ENCODE measurements around the gene COLQ. TPM values are rescaled to one million over a fixed set of nuclear protein-coding genes. Genes with fewer than 3 reads are reported as not detected.

Gene COLQ
- total RNA-seq, 1 donor from 2014 or later = 0.13 TPM

- DNase-seq (ENCODE audit: low read depth) = no peak
- TF ChIP-seq, protein P1, sequence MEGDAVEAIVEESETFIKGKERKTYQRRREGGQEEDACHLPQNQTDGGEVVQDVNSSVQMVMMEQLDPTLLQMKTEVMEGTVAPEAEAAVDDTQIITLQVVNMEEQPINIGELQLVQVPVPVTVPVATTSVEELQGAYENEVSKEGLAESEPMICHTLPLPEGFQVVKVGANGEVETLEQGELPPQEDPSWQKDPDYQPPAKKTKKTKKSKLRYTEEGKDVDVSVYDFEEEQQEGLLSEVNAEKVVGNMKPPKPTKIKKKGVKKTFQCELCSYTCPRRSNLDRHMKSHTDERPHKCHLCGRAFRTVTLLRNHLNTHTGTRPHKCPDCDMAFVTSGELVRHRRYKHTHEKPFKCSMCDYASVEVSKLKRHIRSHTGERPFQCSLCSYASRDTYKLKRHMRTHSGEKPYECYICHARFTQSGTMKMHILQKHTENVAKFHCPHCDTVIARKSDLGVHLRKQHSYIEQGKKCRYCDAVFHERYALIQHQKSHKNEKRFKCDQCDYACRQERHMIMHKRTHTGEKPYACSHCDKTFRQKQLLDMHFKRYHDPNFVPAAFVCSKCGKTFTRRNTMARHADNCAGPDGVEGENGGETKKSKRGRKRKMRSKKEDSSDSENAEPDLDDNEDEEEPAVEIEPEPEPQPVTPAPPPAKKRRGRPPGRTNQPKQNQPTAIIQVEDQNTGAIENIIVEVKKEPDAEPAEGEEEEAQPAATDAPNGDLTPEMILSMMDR (IDR thresholded peaks at IDR 0.05; ENCODE audit: insufficient read depth, low read length, poor library complexity, severe bottlenecking) = no peak
- no peaks in the 10 kb centered on the region for H3K36me3 ChIP-seq (ENCODE audit: control insufficient read depth, insufficient read depth, low read length)
- H3K27me3 ChIP-seq (ENCODE audit: control insufficient read depth, insufficient read depth, low read length) = no peaks in the 10 kb centered on the region
- H3K4me3 ChIP-seq (ENCODE audit: low read depth, low read length) = no peak overlapping the region
These were observed 5.5 kb upstream of the COLQ start for GRCh38 chr3:15527031-15527459.

- no peak overlapping the region for H3K4me3 ChIP-seq (ENCODE audit: low read depth, low read length)
- TF ChIP-seq, protein P1 (IDR thresholded peaks at IDR 0.05; ENCODE audit: insufficient read depth, low read length, poor library complexity, severe bottlenecking) = no peak
- H3K27me3 ChIP-seq (ENCODE audit: control insufficient read depth, insufficient read depth, low read length) = peaks cover 8% of the 10 kb centered on the region
- no peak for DNase-seq (ENCODE audit: low read depth)
- H3K36me3 ChIP-seq (ENCODE audit: control insufficient read depth, insufficient read depth, low read length) = no peaks in the 10 kb centered on the region
These were observed 4.3 kb upstream of the COLQ start for GRCh38 chr3:15525790-15526189.

- peaks cover 11% of the 10 kb centered on the region for H3K27me3 ChIP-seq (ENCODE audit: control insufficient read depth, insufficient read depth, low read length)
- DNase-seq (ENCODE audit: low read depth) = no peak
- no peak overlapping the region for H3K4me3 ChIP-seq (ENCODE audit: low read depth, low read length)
- H3K36me3 ChIP-seq (ENCODE audit: control insufficient read depth, insufficient read depth, low read length) = no peaks in the 10 kb centered on the region
- TF ChIP-seq, protein P1 (IDR thresholded peaks at IDR 0.05; ENCODE audit: insufficient read depth, low read length, poor library complexity, severe bottlenecking) = no peak
These were observed 2.3 kb upstream of the COLQ start for GRCh38 chr3:15523660-15524417.

- Histone ChIP-seq H3K4me3 (ENCODE audit: low read depth, low read length) (no peak overlapping the region), H3K27me3 (ENCODE audit: control insufficient read depth, insufficient read depth, low read length) (peaks cover 11% of the 10 kb centered on the region), H3K36me3 (ENCODE audit: control insufficient read depth, insufficient read depth, low read length) (no peaks in the 10 kb centered on the region)
- TF ChIP-seq, protein P1 (IDR thresholded peaks at IDR 0.05; ENCODE audit: insufficient read depth, low read length, poor library complexity, severe bottlenecking) = no peak
- no peak for DNase-seq (ENCODE audit: low read depth)
These were observed 510 bp upstream of the COLQ start for GRCh38 chr3:15522016-15522415.

DNA sequence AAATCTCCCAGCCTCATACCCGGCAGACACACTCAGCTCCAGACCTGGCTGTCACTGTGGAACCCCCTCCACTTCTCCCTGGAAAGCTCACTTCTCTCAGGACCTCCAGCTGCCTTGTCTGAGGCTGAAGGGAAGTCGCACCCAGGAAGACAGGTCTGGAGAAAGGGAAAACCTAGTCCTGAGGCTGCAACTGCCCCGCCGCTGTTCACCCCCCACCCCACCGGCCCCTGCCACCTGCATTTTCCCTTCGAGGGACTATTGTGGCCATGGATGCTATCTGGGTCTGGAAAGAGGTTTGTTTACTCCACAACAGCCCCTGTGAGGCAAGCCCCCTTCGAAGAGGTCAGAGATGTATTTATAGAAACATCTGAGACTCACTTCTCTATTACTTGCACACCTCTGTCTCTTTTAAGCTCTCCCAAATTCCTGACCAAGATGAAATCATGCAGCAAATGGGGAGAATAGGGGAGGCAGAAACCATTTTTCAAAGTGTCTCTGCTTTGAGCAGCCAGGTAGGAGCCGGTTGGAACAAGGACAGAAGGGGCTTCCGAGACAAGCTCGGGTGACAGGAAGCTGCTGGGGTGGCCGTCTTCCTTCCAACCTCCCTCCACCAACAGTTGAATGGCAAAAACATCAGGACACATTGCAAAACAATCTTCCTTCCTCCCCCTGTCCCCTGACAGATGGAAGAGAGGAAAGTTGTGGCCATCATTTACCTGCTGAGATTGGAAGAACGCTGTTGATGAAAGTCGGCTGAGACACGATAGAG, 518 bp downstream of the COLQ start:
- H3K36me3 ChIP-seq (ENCODE audit: control insufficient read depth, insufficient read depth, low read length) = no peaks in the 10 kb centered on the region
- DNase-seq (ENCODE audit: low read depth) = no peak
- peaks cover 11% of the 10 kb centered on the region for H3K27me3 ChIP-seq (ENCODE audit: control insufficient read depth, insufficient read depth, low read length)
- H3K4me3 ChIP-seq (ENCODE audit: low read depth, low read length) = no peak overlapping the region
- TF ChIP-seq, protein P1 (IDR thresholded peaks at IDR 0.05; ENCODE audit: insufficient read depth, low read length, poor library complexity, severe bottlenecking) = no peak

Data from kidney epithelial cell (primary cell).